Ascending aorta (tissue), 2 donors: ENCODE measurements around the gene SGK2. TPM values are rescaled to one million over a fixed set of nuclear protein-coding genes. Genes with fewer than 3 reads are reported as not detected.

Experiments used
- DNase-seq, 2 donors: peaks; one replicate each; pipeline ENCODE4 v3.0.0-alpha.2; 2019; ENCODE audit warnings: low spot score in 2 of 2
- H3K27ac ChIP-seq, 2 donors: fragments of 200-600 bp; sonication (generic); one replicate each; pipeline ENCODE4 v1.5.1; 2016 to 2017; ENCODE audit warnings: mild to moderate bottlenecking in 1 of 2
- H3K27me3 ChIP-seq: fragments of 200-600 bp; sonication (generic); one replicate; pipeline ENCODE4 v1.5.1; 2017
- H3K36me3 ChIP-seq, 2 donors: fragments of 200-600 bp; sonication (generic); one replicate each; pipeline ENCODE4 v1.5.1; 2016
- H3K4me1 ChIP-seq, 2 donors: fragments of 200-600 bp; sonication (generic); one replicate each; pipeline ENCODE4 v1.5.1; 2016 to 2017; ENCODE audit warnings: mild to moderate bottlenecking in 1 of 2
- H3K4me3 ChIP-seq, 2 donors: fragments of 200-600 bp; sonication (generic); one replicate each; pipeline ENCODE4 v1.5.1; 2016 to 2017; ENCODE audit warnings: mild to moderate bottlenecking in 1 of 2
- H3K9me3 ChIP-seq, 2 donors: fragments of 200-600 bp; sonication (generic); one replicate each; pipeline ENCODE4 v1.5.1; 2016
- intact Hi-C: fragments of 100-400 bp; cut with DNase I; formaldehyde crosslinking; loops from one replicate; pipeline ENCODE4 v1.15.1; 2023
- total RNA-seq: library from RNA; depleted of rRNA; stranded (reverse); fragments of >200 nt; gene quantifications from one replicate; pipeline ENCODE4 v1.1.0, GENCODE V29; 2016
- TF ChIP-seq, protein P1 (sequence below), 3 experiments: fragments of 200-600 bp in 2 of 3; fragments of 450-650 bp in 1 of 3; sonication (generic) in 2 of 3; IDR thresholded peaks; one replicate each; pipeline ENCODE4 v1.5.1; 2016 to 2019; ENCODE audit warnings: antibody characterized with exemption in 3 of 3, mild to moderate bottlenecking in 1 of 3, moderate library complexity in 1 of 3

Gene SGK2
- total RNA-seq, 1 donor from 2014 or later: 0.32 TPM

DNA sequence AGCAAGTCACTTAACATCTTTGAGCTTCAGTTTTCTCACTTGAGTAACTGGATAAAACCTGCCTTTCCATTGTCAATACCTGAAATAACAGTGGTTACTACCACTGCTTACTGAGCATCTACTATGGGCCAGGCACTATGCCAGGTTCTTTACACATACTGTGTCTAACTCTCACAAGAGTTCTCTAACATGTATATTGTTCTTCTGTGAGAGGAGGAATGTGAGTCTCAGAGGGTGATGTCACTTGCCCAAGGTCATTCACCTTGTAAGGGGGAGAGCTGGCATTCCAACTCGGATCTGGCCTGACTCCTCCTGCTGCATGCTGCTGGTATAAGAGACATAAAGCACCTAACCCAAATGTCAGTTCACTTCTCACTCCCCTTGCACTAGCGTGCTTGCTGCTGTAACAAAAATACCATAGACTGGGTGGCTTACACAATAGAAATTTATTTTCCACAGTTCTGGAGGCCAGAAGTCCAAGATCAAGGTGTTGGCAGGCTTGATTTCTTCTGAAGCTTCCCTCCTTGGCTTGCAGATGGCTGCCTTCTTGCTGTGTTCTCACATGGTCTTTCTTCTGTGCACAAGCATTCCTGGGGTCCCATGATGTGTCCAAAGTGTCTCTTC lies 21.9 kb upstream of the SGK2 start:
- H3K4me1 ChIP-seq: no peaks in the 10 kb centered on the region
- H3K4me3 ChIP-seq: no peak overlapping the region
- H3K9me3 ChIP-seq: no peaks in the 10 kb centered on the region
- H3K36me3 ChIP-seq: peaks cover 6 to 25% of the 10 kb centered on the region in 2 donors
- no peaks in the 10 kb centered on the region for H3K27me3 ChIP-seq
- TF ChIP-seq, protein P1, sequence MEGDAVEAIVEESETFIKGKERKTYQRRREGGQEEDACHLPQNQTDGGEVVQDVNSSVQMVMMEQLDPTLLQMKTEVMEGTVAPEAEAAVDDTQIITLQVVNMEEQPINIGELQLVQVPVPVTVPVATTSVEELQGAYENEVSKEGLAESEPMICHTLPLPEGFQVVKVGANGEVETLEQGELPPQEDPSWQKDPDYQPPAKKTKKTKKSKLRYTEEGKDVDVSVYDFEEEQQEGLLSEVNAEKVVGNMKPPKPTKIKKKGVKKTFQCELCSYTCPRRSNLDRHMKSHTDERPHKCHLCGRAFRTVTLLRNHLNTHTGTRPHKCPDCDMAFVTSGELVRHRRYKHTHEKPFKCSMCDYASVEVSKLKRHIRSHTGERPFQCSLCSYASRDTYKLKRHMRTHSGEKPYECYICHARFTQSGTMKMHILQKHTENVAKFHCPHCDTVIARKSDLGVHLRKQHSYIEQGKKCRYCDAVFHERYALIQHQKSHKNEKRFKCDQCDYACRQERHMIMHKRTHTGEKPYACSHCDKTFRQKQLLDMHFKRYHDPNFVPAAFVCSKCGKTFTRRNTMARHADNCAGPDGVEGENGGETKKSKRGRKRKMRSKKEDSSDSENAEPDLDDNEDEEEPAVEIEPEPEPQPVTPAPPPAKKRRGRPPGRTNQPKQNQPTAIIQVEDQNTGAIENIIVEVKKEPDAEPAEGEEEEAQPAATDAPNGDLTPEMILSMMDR (IDR thresholded peaks at IDR 0.05): no peak
- H3K27ac ChIP-seq: no peak overlapping the region
- DNase-seq: no peak
- intact Hi-C loops: no loop called here

DNA sequence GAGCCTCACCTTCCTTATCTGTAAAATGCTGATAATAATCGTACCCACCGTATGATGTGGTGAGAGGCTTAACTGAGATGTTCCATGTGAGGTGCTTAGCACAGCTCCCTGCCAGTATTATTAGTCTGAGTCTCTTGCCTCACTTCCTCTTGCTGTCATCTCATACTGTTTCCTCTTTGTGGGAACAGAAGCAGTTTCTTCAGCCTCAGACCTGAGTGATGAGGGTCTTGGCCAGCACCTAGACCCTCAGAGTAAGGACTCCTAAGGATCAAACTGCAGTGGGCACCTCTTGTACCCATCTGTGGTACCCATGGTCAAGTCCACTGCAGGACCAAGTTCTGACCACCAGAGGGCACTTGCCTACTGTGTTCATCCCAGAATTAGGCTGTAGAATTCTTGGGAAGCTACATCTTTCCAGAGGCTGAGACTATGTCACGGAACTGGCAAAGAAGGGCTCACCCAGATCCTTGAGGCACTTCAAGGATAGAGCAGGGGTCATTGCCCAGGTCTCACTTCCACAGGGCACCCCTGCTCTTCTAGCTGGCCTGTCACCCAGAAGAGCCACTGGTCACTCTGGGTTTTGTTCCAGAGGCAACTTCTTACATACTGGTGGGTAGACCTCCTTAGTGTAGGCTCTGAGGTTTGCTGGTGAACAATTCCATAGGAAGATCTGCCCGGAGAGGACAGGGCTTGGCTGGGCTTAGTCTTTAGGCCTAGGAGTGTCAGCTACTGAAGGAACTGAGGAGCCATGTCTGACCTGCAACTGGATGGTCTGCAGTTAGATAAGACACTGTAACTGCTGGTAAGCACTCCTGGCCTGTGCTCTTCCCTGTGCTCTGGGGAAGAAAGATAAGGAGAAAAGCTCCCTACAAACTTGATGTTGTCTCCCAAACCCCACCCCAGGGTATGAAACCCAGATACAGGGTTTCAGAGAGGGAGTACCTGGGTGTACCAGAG lies 20.6 kb upstream of the SGK2 start:
- Histone ChIP-seq H3K4me1 (no peaks in the 10 kb centered on the region), H3K27ac (no peak overlapping the region), H3K9me3 (no peaks in the 10 kb centered on the region), H3K4me3 (no peak overlapping the region), H3K27me3 (no peaks in the 10 kb centered on the region), H3K36me3 (peaks cover 6 to 25% of the 10 kb centered on the region in 2 donors)
- intact Hi-C loops: loop anchor here (1.0 kb wide), 1 partner anchor 542 kb away; no protein-coding TSS in a partner anchor
- TF ChIP-seq, protein P1 (IDR thresholded peaks at IDR 0.05): peak; percentile 57 to 84 (median 80)
- DNase-seq: peak in 1 of 2 donors; percentile 72

DNA sequence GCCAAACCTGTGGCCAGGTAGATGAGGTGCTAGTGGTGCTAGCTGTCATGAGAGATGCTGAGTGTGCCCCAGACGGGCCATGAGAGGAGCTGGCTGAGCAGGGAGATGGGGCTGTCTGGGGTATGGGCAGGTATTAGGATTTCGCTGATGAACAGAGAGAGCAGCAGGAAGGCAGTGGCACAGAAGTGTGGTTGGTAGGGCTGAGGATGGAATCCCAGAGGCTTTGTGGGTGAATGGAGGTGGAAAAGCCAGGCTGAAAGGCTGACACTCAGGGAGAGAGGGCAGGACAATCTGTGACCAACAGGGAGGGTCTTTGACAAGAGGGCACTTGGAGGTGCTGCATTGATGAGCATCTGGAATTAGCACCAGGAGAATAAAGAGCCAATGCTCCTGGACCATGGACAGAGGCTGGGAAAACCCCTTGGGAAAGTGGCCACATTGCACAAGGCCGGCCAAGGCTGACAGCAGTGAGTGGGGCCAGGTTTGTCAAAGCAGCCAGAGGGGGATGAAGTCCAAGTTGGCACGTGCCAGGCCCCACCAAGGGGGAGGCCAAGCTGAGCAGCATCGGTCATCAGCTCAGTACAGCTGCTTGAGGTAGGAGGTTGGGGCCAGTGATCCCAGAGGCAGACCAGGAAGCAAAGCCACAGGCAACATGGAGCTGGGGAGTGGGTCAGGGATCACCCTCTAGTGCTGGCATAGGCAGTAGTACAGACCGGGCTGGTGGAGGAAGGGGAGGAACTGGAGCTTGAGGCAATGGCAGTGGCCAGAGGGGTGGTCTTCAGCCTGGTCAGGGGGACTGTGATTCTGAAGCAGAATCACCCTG lies 19.7 kb upstream of the SGK2 start:
- no peaks in the 10 kb centered on the region for H3K9me3 ChIP-seq
- intact Hi-C loops: loop anchor here (1.0 kb wide), 1 partner anchor 541 kb away; no protein-coding TSS in a partner anchor
- H3K27me3 ChIP-seq: no peaks in the 10 kb centered on the region
- H3K36me3 ChIP-seq: peaks cover 6 to 25% of the 10 kb centered on the region in 2 donors
- TF ChIP-seq, protein P1 (IDR thresholded peaks at IDR 0.05): no peak
- DNase-seq: no peak
- no peaks in the 10 kb centered on the region for H3K4me1 ChIP-seq
- no peak overlapping the region for H3K27ac ChIP-seq
- H3K4me3 ChIP-seq: no peak overlapping the region

DNA sequence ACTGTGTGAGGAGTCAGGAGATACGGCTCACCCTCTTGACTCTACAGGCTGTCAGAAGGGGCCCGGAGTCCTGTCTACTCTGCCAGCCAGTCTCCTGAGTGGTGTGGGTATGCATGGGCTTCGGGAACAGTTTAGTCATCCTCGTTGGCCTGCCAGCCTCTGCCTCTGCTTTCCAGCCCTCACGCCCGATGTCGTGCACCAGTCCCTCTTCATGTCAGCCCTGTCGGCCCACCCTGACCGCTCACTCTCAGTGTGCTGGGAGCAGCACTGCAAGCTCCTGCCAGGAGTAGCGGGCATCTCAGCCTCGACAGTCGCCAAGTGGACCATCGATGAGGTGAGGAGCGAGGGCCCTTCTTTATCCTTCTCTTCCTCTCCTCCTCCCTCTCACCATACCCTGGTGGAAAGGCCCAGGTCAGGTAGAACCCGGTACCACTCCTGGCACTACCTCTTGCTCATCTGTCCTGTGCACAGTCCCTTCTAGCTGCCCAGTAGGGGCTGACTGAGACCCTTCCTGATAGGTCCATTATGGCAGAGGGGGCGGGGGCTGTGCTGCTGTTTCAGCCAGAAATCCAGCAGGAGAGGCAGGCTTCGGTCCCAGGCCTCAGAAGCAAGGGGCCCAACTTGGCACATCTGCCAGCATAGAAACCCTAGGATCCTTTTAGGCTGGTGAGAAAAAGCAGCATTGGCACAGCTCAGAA lies 18.7 kb upstream of the SGK2 start:
- H3K36me3 ChIP-seq: peaks cover 6 to 21% of the 10 kb centered on the region in 2 donors
- no peak for DNase-seq
- no peak overlapping the region for H3K27ac ChIP-seq
- intact Hi-C loops: no loop called here
- H3K9me3 ChIP-seq: no peaks in the 10 kb centered on the region
- no peaks in the 10 kb centered on the region for H3K4me1 ChIP-seq
- TF ChIP-seq, protein P1 (IDR thresholded peaks at IDR 0.05): no peak
- no peak overlapping the region for H3K4me3 ChIP-seq
- no peaks in the 10 kb centered on the region for H3K27me3 ChIP-seq

DNA sequence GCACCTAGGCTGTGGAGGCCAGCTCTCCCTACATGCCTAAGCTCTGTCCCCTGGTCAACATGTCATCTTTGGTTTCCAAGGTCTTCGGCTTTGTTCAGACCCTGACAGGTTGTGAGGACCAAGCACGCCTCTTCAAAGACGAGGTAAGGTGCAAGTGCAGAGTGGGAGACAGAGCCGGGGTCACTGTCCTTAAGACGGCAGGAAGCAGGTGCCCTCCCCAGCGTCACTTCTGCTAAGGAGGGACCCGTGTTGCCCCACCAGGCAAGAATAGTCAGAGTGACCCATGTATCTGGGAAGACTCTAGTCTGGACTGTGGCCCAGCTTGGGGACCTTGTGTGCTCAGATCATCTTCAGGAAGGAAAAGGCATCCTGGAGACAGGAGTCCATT lies 18.2 kb upstream of the SGK2 start:
- TF ChIP-seq, protein P1 (IDR thresholded peaks at IDR 0.05): no peak
- Histone ChIP-seq H3K36me3 (peaks cover 3 to 17% of the 10 kb centered on the region in 2 donors), H3K27ac (no peak overlapping the region), H3K9me3 (no peaks in the 10 kb centered on the region), H3K4me3 (no peak overlapping the region), H3K27me3 (no peaks in the 10 kb centered on the region), H3K4me1 (no peaks in the 10 kb centered on the region)
- no peak for DNase-seq
- intact Hi-C loops: no loop called here
